SK-N-SH treated with all-trans-retinoic acid at 6 μM for 48 hours (cell line): ENCODE measurements around the gene MUC5B.

Experiments used
- ARNTL ChIP-seq: fragments of 450-650 bp; formaldehyde crosslinking; IDR thresholded peaks from 2 replicates; pipeline ENCODE4 v1.5.0; 2020; ENCODE audit warnings: low read depth, mild to moderate bottlenecking, moderate library complexity, borderline replicate concordance
- CREB5 ChIP-seq: fragments of 250-450 bp; sonication (Bioruptor Pico); IDR thresholded peaks from 2 replicates; pipeline ENCODE4 v1.5.1; 2020; ENCODE audit warnings: low read depth, mild to moderate bottlenecking, moderate library complexity
- CSRNP3 ChIP-seq: fragments of 250-450 bp; sonication (Bioruptor Pico); IDR thresholded peaks from 2 replicates; pipeline ENCODE4 v1.5.1; 2021; ENCODE audit warnings: mild to moderate bottlenecking, moderate library complexity
- ISL1 ChIP-seq: fragments of 250-450 bp; sonication (Bioruptor Pico); IDR thresholded peaks from 2 replicates; pipeline ENCODE4 v2.1.2; 2022; ENCODE audit warnings: mild to moderate bottlenecking, moderate library complexity
- OSR1 ChIP-seq: fragments of 250-450 bp; sonication (Bioruptor Pico); IDR thresholded peaks from 2 replicates; pipeline ENCODE4 v1.8.0; 2022; ENCODE audit warnings: moderate library complexity, mild to moderate bottlenecking, inconsistent platforms
- PATZ1 ChIP-seq: fragments of 250-450 bp; sonication (Bioruptor Pico); IDR thresholded peaks from 2 replicates; pipeline ENCODE4 v1.8.0; 2020; ENCODE audit warnings: mild to moderate bottlenecking, moderate library complexity, borderline replicate concordance
- POU6F1 ChIP-seq: fragments of 250-450 bp; sonication (Bioruptor Pico); IDR thresholded peaks from 2 replicates; pipeline ENCODE4 v1.8.0; 2021; ENCODE audit warnings: low read depth, mild to moderate bottlenecking, moderate library complexity, borderline replicate concordance
- SNAI2 ChIP-seq: fragments of 250-450 bp; sonication (Bioruptor Pico); IDR thresholded peaks from 2 replicates; pipeline ENCODE4 v1.5.0; 2020; ENCODE audit warnings: mild to moderate bottlenecking, moderate library complexity
- TOX ChIP-seq: fragments of 250-450 bp; sonication (Bioruptor Pico); IDR thresholded peaks from 2 replicates; pipeline ENCODE4 v1.8.0; 2021; ENCODE audit warnings: mild to moderate bottlenecking, moderate library complexity, borderline replicate concordance
- TSHZ2 ChIP-seq: fragments of 250-450 bp; sonication (Bioruptor Pico); IDR thresholded peaks from 2 replicates; pipeline ENCODE4 v1.5.0; 2020; ENCODE audit warnings: mild to moderate bottlenecking, moderate library complexity
- ZC3H10 ChIP-seq: fragments of 250-450 bp; sonication (Bioruptor Pico); IDR thresholded peaks from 2 replicates; pipeline ENCODE4 v1.5.1; 2021; ENCODE audit warnings: mild to moderate bottlenecking, moderate library complexity
- ZFP30 ChIP-seq: fragments of 450-650 bp; formaldehyde crosslinking; IDR thresholded peaks from 2 replicates; pipeline ENCODE4 v1.5.0; 2022; ENCODE audit warnings: mild to moderate bottlenecking, moderate library complexity
- ZNF565 ChIP-seq: fragments of 450-650 bp; formaldehyde crosslinking; conservative IDR thresholded peaks from 2 replicates; pipeline ENCODE4 v1.5.0; 2020; ENCODE audit warnings: low read depth, mild to moderate bottlenecking, moderate library complexity

- TF ChIP-seq ZFP30 (CRISPR knock-in tag): no peak
- no peak for TF ChIP-seq POU6F1
- TF ChIP-seq OSR1 (CRISPR knock-in tag): no peak
- TF ChIP-seq TOX: no peak
- TF ChIP-seq PATZ1: no peak
- TF ChIP-seq ZNF565 (CRISPR knock-in tag): no peak
- TF ChIP-seq CREB5 (CRISPR knock-in tag): no peak
- no peak for TF ChIP-seq ARNTL
- TF ChIP-seq TSHZ2 (CRISPR knock-in tag): no peak
- TF ChIP-seq SNAI2 (CRISPR knock-in tag): no peak
- no peak for TF ChIP-seq ISL1 (CRISPR knock-in tag)
- no peak for TF ChIP-seq ZC3H10 (CRISPR knock-in tag)
- TF ChIP-seq CSRNP3 (CRISPR knock-in tag): no peak
These were observed 14.3 kb downstream of the MUC5B start for GRCh38 chr11:1237128-1237580.
